GM21526 (cell line): ENCODE results near the gene CDR2L.

Source experiments
- ATAC-seq: cut with Tn5 transposase; IDR thresholded peaks from one replicate; pipeline ENCODE4 v1.9.1; 2021; ENCODE audit warnings: moderate library complexity; ENCODE audit not compliant: unreplicated experiment, low FRiP score

CDR2L gene

GRCh38 chr17:74987418-74987908 lies at the start of gene CDR2L:
Gene CDR2L, plus strand, starts transcription at chr17:74987632. Its CDS starts 412 bp downstream, at chr17:74988044.
- peak; percentile 86 for ATAC-seq

DNA sequence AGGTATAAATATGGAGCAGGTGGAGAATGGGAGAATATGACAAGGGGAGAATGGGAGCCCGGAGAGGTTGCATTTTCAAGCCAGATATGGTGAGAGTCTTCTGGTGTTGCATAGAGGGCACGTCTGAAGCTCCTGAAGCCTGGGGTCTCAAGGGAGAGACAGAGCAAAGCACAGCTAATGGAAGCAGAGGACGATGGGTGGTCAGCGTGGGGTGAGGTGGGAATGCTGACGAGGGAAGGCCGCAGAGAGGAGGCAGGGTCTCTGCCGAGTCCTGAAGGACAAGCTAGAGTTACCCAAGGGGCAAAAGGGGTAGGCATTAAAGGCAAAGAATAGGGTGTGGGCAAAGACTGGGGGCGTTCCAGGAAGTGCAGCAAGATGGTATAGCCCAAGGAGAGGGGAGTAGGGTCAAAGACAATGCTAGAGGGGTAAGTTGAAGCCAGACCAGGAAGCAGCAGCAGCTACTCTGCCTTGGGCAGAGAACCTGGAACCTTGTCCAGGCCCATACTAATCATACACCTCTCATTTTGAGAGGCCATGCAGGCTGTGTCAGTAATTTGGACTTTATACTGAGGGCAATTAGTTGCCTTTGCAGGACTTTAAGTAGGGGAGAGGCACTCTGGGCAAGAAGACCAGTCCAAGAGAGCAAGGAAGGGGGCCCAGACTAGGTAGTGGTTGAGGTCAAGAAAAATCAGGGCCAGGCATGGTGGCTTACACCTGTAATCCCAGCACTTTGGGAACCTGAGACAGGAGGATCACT lies 49.1 kb upstream of the CDR2L start:
- no peak for ATAC-seq

GRCh38 chr17:74939534-74939933 lies 47.9 kb upstream of the CDR2L start:
- ATAC-seq = no peak

- ATAC-seq = no peak
Measured at GRCh38 chr17:74941128-74941725, 46.2 kb upstream of the CDR2L start.

- no peak for ATAC-seq
Measured at GRCh38 chr17:74943808-74944522, 43.5 kb upstream of the CDR2L start.

- ATAC-seq = no peak
Measured at GRCh38 chr17:74945543-74945942, 41.9 kb upstream of the CDR2L start.

DNA sequence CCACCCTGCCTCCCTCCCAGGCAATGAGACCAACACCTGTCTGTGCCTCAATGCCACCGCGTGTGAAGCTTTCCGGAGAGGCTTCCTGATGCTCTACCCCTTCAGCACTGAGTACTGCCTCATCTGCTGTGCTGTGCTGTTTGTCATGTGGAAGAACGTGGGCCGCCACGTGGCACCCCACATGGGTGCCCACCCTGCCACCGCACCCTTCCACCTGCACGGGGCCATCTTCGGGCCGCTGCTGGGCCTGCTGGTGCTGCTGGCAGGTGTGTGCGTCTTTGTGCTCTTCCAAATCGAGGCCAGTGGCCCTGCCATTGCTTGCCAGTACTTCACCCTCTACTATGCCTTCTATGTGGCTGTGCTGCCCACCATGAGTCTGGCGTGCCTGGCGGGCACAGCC lies 40.8 kb upstream of the CDR2L start:
- no peak for ATAC-seq

- no peak for ATAC-seq
Measured at GRCh38 chr17:74947041-74947754, 40.2 kb upstream of the CDR2L start.

DNA sequence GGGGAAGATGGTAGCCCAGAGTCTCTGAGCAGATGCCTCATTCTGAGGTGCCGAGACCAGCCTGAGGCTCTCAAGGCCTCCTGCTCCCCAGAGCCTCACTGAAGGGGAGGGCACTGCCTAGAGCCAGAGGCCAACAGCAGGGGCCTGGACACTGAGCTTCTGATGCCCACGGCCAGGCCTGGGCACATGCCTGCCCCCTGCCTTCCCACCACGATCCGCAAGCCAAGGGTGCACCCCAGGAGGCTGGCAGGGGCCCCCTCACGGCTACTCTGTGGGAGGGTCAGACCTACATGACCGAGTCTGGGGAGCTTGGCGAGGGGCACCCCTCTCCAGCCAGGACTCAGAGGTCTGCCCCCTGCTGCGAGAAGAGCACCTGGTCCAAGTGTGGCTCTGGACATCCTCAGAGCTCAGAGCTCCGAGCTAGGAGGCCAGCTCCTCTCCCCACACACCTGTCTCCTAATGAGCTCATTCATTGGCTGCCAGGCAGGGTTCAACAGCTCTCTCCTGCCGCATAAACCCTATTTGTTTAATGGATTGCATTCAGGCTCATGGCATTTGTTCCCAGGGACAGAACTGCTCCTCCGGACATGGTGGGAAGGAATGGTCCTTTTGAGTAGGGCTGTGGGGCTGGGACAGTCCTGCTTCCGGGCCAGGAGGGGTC lies 37.8 kb upstream of the CDR2L start:
- ATAC-seq = no peak

DNA sequence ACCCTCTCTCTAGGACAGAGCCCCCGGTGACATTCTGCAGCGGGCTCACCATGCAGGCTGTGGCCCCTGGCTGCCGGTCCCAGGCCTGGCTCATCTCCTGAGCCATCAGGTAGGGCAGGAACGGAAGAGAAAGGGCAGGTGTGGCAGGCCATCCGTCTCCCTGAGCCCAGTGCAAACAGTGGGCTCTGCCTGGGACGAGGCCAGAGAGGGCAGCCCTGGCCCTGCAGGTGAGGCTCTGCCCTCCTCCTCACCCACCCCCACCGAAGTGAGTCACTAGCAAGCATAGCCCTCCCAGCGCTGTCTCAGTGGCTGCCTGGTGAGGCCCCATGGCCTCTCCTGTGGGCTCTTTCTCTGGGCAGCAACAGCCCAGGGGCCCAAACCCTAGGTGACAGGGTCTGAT lies 37.2 kb upstream of the CDR2L start:
- no peak for ATAC-seq

GRCh38 chr17:74951065-74951464 lies 36.4 kb upstream of the CDR2L start:
- no peak for ATAC-seq

- no peak for ATAC-seq
Measured at GRCh38 chr17:74951680-74952421, 35.6 kb upstream of the CDR2L start.

GRCh38 chr17:74952431-74953133 lies 34.9 kb upstream of the CDR2L start:
- no peak for ATAC-seq

- ATAC-seq = no peak
Measured at GRCh38 chr17:74953134-74953687, 34.2 kb upstream of the CDR2L start.

GRCh38 chr17:74954115-74954514 lies 33.3 kb upstream of the CDR2L start:
- ATAC-seq = no peak

GRCh38 chr17:74954665-74955421 lies 32.6 kb upstream of the CDR2L start:
- ATAC-seq = no peak

- ATAC-seq = no peak
Measured at GRCh38 chr17:74956093-74956492, 31.3 kb upstream of the CDR2L start.
